Measurements from ENCODE around the gene SPG7.

SPG7 gene

DNA sequence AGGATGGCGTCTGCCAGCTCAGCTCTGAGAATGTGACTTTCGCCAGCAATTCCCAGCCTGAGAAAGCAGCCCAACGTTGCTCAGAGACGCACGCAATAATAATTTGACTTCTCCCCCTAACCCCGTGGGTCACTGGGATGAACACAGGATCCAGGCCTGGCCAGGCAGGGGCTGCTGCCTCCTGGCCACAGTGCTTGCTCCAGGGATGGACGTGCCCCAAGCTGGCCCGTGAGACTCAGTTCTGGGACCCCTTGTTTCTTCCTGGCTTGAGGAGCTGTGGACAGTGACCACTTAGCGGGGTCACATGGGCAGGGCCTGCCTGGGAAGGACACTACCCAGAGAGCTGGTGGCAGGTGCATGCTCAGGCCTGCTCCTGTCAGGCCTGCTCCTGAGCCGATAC, 91.7 kb downstream of the SPG7 start:
- no peak for FAIRE-seq
- no peak for DNase-seq (ENCODE audit: insufficient read length, low spot score)
- TF ChIP-seq TAF1 (IDR thresholded peaks at IDR 0.05; ENCODE audit: low read depth, low read length) (no peak), POLR2AphosphoS5 (IDR thresholded peaks at IDR 0.05; ENCODE audit: low read depth, low read length) (no peak), SPI1 (IDR thresholded peaks at IDR 0.05; ENCODE audit: low read depth, low read length) (no peak), POU2F2 (IDR thresholded peaks at IDR 0.05; ENCODE audit: low read depth, low read length) (no peak), PAX5 (IDR thresholded peaks at IDR 0.05; ENCODE audit: insufficient read depth, low read length, severe bottlenecking) (no peak), POLR2A (IDR thresholded peaks at IDR 0.05; ENCODE audit: low read depth, low read length) (no peak)

DNA sequence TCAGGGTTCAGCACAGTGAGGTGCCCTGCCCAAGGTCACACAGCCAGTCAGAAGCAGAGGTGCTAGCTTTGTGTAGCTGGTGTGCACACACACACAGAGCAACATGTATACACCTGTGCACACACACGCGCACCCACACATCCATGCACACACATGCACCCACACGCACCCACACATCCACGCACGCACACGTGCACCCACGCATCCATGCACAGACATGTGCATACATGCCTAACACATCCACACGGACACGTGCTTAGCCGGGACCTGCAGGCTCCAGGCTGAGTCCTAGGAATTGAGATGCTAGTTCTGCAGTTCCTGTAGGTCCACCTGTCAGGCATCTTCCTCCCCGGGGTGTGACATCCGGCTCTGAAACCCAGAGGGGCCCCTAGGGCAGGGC, 92.2 kb downstream of the SPG7 start:
- no peak for TF ChIP-seq POU2F2 (IDR thresholded peaks at IDR 0.05; ENCODE audit: low read depth, low read length)
- no peak for TF ChIP-seq PAX5 (IDR thresholded peaks at IDR 0.05; ENCODE audit: insufficient read depth, low read length, severe bottlenecking)
- no peak for TF ChIP-seq POLR2AphosphoS5 (IDR thresholded peaks at IDR 0.05; ENCODE audit: low read depth, low read length)
- no peak for TF ChIP-seq POLR2A (IDR thresholded peaks at IDR 0.05; ENCODE audit: low read depth, low read length)
- TF ChIP-seq SPI1 (IDR thresholded peaks at IDR 0.05; ENCODE audit: low read depth, low read length): no peak
- no peak for TF ChIP-seq TAF1 (IDR thresholded peaks at IDR 0.05; ENCODE audit: low read depth, low read length)
- FAIRE-seq (peak; percentile 61), DNase-seq (ENCODE audit: insufficient read length, low spot score) (no peak)

DNA sequence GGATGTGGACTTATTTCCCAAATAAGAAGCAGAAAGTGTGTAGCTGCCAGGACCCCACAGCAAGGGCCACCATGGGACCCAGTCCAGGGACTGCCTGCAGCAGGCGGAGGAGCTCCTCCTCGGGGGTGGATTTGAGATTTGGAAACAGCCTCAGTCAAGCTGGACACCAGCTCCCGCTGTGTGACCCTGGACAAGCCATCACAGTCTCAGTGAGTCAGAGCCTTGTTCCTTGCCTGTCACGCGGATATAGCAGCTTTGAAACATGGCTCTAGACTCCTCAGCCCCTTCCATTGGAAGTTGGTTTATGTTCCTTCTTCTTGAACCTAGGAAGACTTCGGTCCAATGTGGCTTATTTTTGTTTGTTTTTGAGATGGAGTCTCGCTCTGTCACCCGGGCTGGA, 92.8 kb downstream of the SPG7 start:
- FAIRE-seq (no peak), DNase-seq (ENCODE audit: insufficient read length, low spot score) (no peak)
- TF ChIP-seq SPI1 (IDR thresholded peaks at IDR 0.05; ENCODE audit: low read depth, low read length) (no peak), PAX5 (IDR thresholded peaks at IDR 0.05; ENCODE audit: insufficient read depth, low read length, severe bottlenecking) (no peak), POLR2A (IDR thresholded peaks at IDR 0.05; ENCODE audit: low read depth, low read length) (no peak), POU2F2 (IDR thresholded peaks at IDR 0.05; ENCODE audit: low read depth, low read length) (no peak), TAF1 (IDR thresholded peaks at IDR 0.05; ENCODE audit: low read depth, low read length) (no peak), POLR2AphosphoS5 (IDR thresholded peaks at IDR 0.05; ENCODE audit: low read depth, low read length) (no peak)

- FAIRE-seq: no peak
- DNase-seq (ENCODE audit: insufficient read length, low spot score): no peak
- TF ChIP-seq POU2F2 (IDR thresholded peaks at IDR 0.05; ENCODE audit: low read depth, low read length) (no peak), PAX5 (IDR thresholded peaks at IDR 0.05; ENCODE audit: insufficient read depth, low read length, severe bottlenecking) (no peak), POLR2A (IDR thresholded peaks at IDR 0.05; ENCODE audit: low read depth, low read length) (no peak), SPI1 (IDR thresholded peaks at IDR 0.05; ENCODE audit: low read depth, low read length) (no peak), POLR2AphosphoS5 (IDR thresholded peaks at IDR 0.05; ENCODE audit: low read depth, low read length) (no peak), TAF1 (IDR thresholded peaks at IDR 0.05; ENCODE audit: low read depth, low read length) (no peak)
Measured at GRCh38 chr16:89601906-89602272, 93.7 kb downstream of the SPG7 start.

DNA sequence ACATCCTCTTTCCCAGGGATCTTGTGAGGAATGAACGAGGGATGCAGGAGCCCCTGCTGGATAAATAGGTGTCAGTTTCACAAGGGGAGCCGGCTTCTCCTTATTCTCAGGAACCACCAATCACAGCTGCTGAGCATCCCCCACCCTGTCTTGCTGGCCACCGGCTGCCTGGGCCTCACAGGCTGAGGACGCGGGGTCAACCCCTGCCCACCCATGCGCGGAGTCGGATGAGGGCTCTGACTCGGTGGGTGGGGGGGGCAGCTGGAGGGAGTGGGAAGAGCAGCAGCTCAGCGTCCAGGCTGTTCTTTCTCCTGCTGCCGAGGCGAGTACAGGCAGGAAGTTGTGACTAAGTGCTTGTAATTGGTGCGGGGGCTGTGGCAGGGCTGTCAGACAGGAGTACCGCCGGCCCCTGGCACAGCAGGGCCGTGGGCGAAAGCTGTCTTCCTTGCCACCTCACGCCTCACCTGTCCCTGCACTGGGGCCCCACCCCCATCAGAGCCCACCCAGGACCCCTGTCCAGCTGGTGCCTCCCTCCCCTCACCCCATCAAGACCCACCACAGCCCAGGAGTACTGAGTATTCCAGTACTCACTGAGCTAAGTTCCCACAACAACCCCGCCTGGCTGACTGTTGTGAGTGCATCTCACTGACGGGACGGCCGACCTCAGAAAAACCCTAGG, 94.2 kb downstream of the SPG7 start:
- TF ChIP-seq POLR2AphosphoS5 (IDR thresholded peaks at IDR 0.05; ENCODE audit: low read depth, low read length) (no peak), POLR2A (IDR thresholded peaks at IDR 0.05; ENCODE audit: low read depth, low read length) (no peak), PAX5 (IDR thresholded peaks at IDR 0.05; ENCODE audit: insufficient read depth, low read length, severe bottlenecking) (no peak), SPI1 (IDR thresholded peaks at IDR 0.05; ENCODE audit: low read depth, low read length) (no peak), POU2F2 (IDR thresholded peaks at IDR 0.05; ENCODE audit: low read depth, low read length) (no peak), TAF1 (IDR thresholded peaks at IDR 0.05; ENCODE audit: low read depth, low read length) (no peak)
- DNase-seq (ENCODE audit: insufficient read length, low spot score) (no peak), FAIRE-seq (peak; percentile 94)

DNA sequence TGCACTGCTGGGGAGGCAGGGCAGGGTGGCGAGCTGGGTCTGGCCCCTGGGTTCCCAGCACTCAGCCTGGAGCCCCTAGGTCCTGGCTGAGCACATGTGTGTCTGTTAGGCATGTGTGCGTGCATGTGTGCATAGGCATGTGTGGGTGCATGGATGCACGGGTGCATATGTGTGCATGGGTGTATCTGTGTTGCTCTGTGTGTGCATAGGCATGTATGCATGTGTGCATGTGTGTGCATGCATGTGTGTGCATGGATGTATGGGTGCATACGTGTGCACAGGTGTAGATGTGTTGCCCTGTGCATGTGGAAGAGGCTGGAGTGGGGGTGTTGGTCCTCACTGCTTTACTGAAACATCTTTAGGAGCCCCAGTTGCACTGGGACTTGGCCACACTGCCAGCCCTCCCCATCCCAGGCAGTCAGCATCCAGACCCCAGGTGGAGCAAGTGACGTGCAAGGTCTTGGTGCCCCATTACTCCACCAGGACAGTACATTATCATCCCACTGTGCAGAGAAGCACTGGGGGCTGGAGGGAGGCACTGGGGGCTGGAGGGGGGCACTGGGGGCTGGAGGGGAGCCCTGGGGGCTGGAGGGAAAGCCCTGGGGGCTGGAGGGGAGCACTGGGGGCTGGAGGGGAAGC, 94.9 kb downstream of the SPG7 start:
- DNase-seq (ENCODE audit: insufficient read length, low spot score): no peak
- peak; percentile 74 for FAIRE-seq
- TF ChIP-seq POLR2A (IDR thresholded peaks at IDR 0.05; ENCODE audit: low read depth, low read length) (no peak), POLR2AphosphoS5 (IDR thresholded peaks at IDR 0.05; ENCODE audit: low read depth, low read length) (no peak), SPI1 (IDR thresholded peaks at IDR 0.05; ENCODE audit: low read depth, low read length) (no peak), PAX5 (IDR thresholded peaks at IDR 0.05; ENCODE audit: insufficient read depth, low read length, severe bottlenecking) (no peak), TAF1 (IDR thresholded peaks at IDR 0.05; ENCODE audit: low read depth, low read length) (no peak), POU2F2 (IDR thresholded peaks at IDR 0.05; ENCODE audit: low read depth, low read length) (no peak)

DNA sequence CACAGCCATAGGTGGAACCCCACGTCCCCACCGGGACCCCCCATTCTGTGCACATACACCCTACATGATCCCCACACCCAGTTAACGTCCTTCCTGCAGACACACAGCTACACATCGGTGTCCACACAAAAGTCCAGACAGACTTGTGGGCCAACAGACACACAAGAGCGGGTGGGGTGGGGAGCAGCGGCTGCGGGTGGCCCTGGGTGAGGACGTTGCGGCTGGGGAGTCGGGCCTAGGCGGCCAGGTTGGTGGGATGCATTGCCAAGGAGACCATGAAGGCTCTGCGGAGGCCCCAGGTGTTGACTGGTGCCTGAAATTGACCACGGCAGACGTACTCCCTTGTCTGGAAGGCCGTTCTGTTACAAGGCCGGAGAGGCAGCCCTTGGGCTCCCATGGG, 96.6 kb downstream of the SPG7 start:
- TF ChIP-seq POU2F2 (IDR thresholded peaks at IDR 0.05; ENCODE audit: low read depth, low read length) (no peak), SPI1 (IDR thresholded peaks at IDR 0.05; ENCODE audit: low read depth, low read length) (no peak), POLR2A (IDR thresholded peaks at IDR 0.05; ENCODE audit: low read depth, low read length) (no peak), POLR2AphosphoS5 (IDR thresholded peaks at IDR 0.05; ENCODE audit: low read depth, low read length) (no peak), TAF1 (IDR thresholded peaks at IDR 0.05; ENCODE audit: low read depth, low read length) (no peak), PAX5 (IDR thresholded peaks at IDR 0.05; ENCODE audit: insufficient read depth, low read length, severe bottlenecking) (no peak)
- FAIRE-seq: no peak
- no peak for DNase-seq (ENCODE audit: insufficient read length, low spot score)

GRCh38 chr16:89605186-89605970, 97.2 kb downstream of the SPG7 start:
- no peak for DNase-seq (ENCODE audit: insufficient read length, low spot score)
- no peak for FAIRE-seq
- TF ChIP-seq TAF1 (IDR thresholded peaks at IDR 0.05; ENCODE audit: low read depth, low read length) (no peak), POLR2A (IDR thresholded peaks at IDR 0.05; ENCODE audit: low read depth, low read length) (no peak), PAX5 (IDR thresholded peaks at IDR 0.05; ENCODE audit: insufficient read depth, low read length, severe bottlenecking) (no peak), SPI1 (IDR thresholded peaks at IDR 0.05; ENCODE audit: low read depth, low read length) (no peak)

DNA sequence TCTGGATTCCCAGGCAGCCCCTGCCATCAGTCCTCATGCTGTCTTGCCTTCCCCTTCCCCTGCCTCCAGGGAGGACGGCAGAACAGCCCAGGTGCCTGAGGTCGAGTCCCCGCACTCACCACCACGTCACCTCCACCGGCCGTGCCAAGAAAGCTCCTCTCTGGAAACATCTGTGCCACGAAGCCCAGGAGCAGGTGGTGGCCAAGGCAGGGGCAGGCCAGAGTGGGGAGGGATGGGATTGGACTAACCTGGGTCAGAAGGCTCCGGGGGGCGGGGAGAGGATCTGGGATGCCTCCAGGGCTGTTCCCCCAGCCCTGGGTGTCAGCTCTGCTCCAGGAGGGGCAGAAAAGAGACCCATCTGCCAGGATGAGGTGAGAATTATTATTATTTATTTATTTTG, 97.8 kb downstream of the SPG7 start:
- DNase-seq (ENCODE audit: insufficient read length, low spot score) (no peak), FAIRE-seq (no peak)
- no peak for TF ChIP-seq POU2F2 (IDR thresholded peaks at IDR 0.05; ENCODE audit: low read depth, low read length)
- TF ChIP-seq POLR2AphosphoS5 (IDR thresholded peaks at IDR 0.05; ENCODE audit: low read depth, low read length): no peak
- TF ChIP-seq SPI1 (IDR thresholded peaks at IDR 0.05; ENCODE audit: low read depth, low read length): no peak
- TF ChIP-seq TAF1 (IDR thresholded peaks at IDR 0.05; ENCODE audit: low read depth, low read length): no peak
- no peak for TF ChIP-seq PAX5 (IDR thresholded peaks at IDR 0.05; ENCODE audit: insufficient read depth, low read length, severe bottlenecking)
- no peak for TF ChIP-seq POLR2A (IDR thresholded peaks at IDR 0.05; ENCODE audit: low read depth, low read length)
